HL-60 (cell line): ENCODE measurements around the gene DLG1.

Source experiments
- GABPA ChIP-seq: IDR thresholded peaks from 2 replicates; pipeline ENCODE4 v1.6.1; 2012; ENCODE audit warnings: low read depth
- POLR2AphosphoS5 ChIP-seq: IDR thresholded peaks from 2 replicates; pipeline ENCODE4 v1.6.1; 2012; ENCODE audit warnings: low read depth
- SPI1 ChIP-seq: IDR thresholded peaks from 2 replicates; pipeline ENCODE4 v1.6.1; 2012; ENCODE audit warnings: low read depth, mild to moderate bottlenecking, borderline replicate concordance
- TF ChIP-seq, protein P1 (sequence below): IDR thresholded peaks from one replicate; pipeline ENCODE4 v1.5.1; 2011; ENCODE audit warnings: low read length, control low read depth, inconsistent platforms; ENCODE audit not compliant: insufficient read depth
- TF ChIP-seq, protein P2 (sequence below): IDR thresholded peaks from 2 replicates; pipeline ENCODE4 v1.6.1; 2012; ENCODE audit warnings: low read depth; ENCODE audit not compliant: insufficient replicate concordance

DNA sequence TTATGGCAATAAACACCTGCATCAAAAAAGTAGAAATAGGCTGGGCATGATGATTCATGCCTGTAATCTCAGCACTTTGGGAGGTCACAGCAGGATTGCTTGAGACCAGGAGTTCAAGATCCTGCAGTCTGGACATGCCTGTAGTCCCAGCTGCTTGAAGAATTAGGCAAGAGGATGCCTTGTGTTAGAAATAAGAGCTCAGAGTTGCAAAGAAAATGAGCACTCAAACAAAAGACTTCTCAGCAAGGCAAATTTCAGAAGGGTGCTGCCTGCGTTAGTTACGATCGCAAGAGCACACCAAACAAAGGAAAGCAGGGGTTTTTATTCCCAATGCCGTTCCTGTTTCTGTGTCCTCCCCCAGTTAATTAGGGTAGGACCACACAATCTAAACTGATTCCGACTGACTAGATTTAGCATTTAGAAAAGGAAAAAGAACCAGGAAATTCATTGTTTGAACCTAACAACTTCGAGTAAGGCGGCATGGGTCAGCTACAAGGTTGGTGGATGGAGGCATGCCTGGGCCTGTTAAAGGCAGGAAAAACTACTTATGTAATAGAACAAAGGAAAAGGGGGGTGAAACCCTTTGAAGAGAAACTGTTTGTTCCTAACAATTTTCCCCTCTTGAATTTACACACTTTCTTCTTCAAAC lies 55.5 kb downstream of the DLG1 start:
- TF ChIP-seq, protein P1, sequence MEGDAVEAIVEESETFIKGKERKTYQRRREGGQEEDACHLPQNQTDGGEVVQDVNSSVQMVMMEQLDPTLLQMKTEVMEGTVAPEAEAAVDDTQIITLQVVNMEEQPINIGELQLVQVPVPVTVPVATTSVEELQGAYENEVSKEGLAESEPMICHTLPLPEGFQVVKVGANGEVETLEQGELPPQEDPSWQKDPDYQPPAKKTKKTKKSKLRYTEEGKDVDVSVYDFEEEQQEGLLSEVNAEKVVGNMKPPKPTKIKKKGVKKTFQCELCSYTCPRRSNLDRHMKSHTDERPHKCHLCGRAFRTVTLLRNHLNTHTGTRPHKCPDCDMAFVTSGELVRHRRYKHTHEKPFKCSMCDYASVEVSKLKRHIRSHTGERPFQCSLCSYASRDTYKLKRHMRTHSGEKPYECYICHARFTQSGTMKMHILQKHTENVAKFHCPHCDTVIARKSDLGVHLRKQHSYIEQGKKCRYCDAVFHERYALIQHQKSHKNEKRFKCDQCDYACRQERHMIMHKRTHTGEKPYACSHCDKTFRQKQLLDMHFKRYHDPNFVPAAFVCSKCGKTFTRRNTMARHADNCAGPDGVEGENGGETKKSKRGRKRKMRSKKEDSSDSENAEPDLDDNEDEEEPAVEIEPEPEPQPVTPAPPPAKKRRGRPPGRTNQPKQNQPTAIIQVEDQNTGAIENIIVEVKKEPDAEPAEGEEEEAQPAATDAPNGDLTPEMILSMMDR: no peak
- TF ChIP-seq POLR2AphosphoS5 (no peak), GABPA (no peak), SPI1 (no peak)
- TF ChIP-seq, protein P2, sequence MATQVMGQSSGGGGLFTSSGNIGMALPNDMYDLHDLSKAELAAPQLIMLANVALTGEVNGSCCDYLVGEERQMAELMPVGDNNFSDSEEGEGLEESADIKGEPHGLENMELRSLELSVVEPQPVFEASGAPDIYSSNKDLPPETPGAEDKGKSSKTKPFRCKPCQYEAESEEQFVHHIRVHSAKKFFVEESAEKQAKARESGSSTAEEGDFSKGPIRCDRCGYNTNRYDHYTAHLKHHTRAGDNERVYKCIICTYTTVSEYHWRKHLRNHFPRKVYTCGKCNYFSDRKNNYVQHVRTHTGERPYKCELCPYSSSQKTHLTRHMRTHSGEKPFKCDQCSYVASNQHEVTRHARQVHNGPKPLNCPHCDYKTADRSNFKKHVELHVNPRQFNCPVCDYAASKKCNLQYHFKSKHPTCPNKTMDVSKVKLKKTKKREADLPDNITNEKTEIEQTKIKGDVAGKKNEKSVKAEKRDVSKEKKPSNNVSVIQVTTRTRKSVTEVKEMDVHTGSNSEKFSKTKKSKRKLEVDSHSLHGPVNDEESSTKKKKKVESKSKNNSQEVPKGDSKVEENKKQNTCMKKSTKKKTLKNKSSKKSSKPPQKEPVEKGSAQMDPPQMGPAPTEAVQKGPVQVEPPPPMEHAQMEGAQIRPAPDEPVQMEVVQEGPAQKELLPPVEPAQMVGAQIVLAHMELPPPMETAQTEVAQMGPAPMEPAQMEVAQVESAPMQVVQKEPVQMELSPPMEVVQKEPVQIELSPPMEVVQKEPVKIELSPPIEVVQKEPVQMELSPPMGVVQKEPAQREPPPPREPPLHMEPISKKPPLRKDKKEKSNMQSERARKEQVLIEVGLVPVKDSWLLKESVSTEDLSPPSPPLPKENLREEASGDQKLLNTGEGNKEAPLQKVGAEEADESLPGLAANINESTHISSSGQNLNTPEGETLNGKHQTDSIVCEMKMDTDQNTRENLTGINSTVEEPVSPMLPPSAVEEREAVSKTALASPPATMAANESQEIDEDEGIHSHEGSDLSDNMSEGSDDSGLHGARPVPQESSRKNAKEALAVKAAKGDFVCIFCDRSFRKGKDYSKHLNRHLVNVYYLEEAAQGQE: no peak
